Measurements from ENCODE around the gene DVL3.

DNA sequence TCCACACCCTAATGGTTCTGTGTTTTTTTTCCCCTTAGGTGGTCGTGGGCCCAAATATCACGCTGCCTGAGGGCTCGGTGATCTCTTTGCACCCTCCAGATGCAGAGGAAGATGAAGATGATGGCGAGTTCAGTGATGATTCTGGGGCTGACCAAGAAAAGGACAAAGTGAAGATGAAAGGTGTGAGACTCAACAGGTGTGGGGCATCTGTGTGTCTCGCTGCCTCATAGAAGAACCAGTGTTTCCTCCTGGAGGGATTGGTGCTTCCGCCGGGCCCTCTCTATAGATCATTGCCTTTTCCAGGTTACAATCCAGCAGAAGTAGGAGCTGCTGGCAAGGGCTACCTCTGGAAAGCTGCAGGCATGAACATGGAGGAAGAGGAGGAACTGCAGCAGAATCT lies 13.0 kb upstream of the DVL3 start:
- TF ChIP-seq, protein P1, sequence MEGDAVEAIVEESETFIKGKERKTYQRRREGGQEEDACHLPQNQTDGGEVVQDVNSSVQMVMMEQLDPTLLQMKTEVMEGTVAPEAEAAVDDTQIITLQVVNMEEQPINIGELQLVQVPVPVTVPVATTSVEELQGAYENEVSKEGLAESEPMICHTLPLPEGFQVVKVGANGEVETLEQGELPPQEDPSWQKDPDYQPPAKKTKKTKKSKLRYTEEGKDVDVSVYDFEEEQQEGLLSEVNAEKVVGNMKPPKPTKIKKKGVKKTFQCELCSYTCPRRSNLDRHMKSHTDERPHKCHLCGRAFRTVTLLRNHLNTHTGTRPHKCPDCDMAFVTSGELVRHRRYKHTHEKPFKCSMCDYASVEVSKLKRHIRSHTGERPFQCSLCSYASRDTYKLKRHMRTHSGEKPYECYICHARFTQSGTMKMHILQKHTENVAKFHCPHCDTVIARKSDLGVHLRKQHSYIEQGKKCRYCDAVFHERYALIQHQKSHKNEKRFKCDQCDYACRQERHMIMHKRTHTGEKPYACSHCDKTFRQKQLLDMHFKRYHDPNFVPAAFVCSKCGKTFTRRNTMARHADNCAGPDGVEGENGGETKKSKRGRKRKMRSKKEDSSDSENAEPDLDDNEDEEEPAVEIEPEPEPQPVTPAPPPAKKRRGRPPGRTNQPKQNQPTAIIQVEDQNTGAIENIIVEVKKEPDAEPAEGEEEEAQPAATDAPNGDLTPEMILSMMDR (IDR thresholded peaks at IDR 0.05 in 2 of 3, conservative IDR thresholded peaks at IDR 0.05 in 1 of 3; ENCODE audit: control insufficient read depth in 2 of 3, extremely low read depth in 1 of 3, insufficient read depth in 1 of 3, low read depth in 3 of 3, low read length in 3 of 3): no peak
- TF ChIP-seq SRF (IDR thresholded peaks at IDR 0.05; ENCODE audit: low read depth in 2 of 2, low read length in 2 of 2) (no peak), BHLHE40 (IDR thresholded peaks at IDR 0.05; ENCODE audit: borderline replicate concordance in 1 of 2, low read depth in 2 of 2, low read length in 1 of 2) (no peak)
- TF ChIP-seq, protein P2, sequence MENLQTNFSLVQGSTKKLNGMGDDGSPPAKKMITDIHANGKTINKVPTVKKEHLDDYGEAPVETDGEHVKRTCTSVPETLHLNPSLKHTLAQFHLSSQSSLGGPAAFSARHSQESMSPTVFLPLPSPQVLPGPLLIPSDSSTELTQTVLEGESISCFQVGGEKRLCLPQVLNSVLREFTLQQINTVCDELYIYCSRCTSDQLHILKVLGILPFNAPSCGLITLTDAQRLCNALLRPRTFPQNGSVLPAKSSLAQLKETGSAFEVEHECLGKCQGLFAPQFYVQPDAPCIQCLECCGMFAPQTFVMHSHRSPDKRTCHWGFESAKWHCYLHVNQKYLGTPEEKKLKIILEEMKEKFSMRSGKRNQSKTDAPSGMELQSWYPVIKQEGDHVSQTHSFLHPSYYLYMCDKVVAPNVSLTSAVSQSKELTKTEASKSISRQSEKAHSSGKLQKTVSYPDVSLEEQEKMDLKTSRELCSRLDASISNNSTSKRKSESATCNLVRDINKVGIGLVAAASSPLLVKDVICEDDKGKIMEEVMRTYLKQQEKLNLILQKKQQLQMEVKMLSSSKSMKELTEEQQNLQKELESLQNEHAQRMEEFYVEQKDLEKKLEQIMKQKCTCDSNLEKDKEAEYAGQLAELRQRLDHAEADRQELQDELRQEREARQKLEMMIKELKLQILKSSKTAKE (IDR thresholded peaks at IDR 0.05; ENCODE audit: low read depth, poor library complexity, severe bottlenecking): no peak
